DMS114 treated with DMSO at 0.1 percent for 48 hours (cell line): Measurements from ENCODE around the gene GPR34.
A peak's percentile ranks its signal among the peaks of the same experiment; 100 is the strongest.

Source experiments
- DNase-seq: peaks from one replicate; lab custom pipeline; 2025; ENCODE audit not compliant: unreplicated experiment; lab: John Stamatoyannopoulos, UW

Gene GPR34

GRCh38 chrX:41733939-41734338 is 45.2 kb downstream of the GPR34 start:
- no peak for DNase-seq

DNA sequence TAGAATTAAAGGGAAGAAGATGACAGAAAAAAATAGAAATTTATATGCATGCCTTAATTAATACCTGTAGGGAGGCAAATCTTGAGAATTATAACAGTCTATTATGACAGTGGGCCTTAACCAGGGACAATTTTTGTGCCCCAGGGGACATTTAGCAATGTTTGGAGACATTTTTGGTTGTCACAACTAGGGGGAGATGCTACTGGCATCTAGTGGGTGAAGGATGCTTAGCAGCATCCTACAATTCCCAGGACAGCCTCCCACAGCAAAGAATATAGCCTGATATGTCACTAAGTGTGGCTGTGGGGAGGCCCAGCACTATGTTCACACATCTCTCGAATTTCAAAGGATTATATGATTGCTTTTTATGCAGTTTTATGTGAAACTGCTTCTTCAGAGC is 45.8 kb downstream of the GPR34 start:
- peak; percentile 2 for DNase-seq

DNA sequence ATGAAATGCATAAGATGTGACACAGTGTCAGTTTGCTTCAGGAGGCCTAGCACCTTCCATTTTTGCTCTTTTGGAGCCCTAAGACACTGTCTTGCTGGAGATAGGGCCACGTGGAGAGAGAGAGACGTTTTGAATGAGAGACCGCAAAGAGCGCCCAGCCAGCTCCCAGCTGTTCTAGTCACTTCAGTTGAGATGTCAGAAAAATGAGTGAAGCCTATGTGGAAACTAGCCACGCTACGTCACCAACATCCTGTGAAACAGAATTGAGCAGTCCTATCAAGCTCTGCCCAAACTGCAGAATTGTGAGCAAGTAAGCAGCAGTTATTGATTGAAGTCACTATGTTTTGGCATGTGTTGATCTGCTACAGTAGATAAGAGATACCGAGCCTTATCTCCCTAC is 48.3 kb downstream of the GPR34 start:
- no peak for DNase-seq

DNA sequence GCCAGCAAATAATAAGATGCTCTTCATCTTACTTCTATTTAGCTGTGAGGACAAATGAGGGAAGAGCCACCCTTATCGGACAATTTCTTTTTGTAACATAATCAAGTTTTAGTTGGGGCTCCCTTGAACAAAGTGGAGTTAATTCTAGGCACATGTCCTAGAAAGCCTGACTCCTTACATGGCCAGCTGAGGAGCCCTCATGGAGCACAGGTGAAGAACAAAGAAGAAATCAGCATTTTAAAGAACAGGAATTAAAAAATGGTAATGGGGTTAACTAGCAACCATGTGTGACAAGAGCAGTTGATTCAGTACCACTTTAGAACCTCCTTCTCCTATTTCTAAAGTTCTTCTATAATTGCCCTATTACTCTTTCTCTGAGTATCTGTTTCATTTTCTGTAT is 51.1 kb downstream of the GPR34 start:
- DNase-seq: no peak
